Endothelial cell of hepatic sinusoid (primary cell): ENCODE data around the gene THRAP3.

Source experiments
- in situ Hi-C: cut with HindIII; loops from 2 replicates; pipeline ENCODE4 v1.10.0; 2017; ENCODE audit warnings: low sequenced_read_pairs

THRAP3 gene

DNA sequence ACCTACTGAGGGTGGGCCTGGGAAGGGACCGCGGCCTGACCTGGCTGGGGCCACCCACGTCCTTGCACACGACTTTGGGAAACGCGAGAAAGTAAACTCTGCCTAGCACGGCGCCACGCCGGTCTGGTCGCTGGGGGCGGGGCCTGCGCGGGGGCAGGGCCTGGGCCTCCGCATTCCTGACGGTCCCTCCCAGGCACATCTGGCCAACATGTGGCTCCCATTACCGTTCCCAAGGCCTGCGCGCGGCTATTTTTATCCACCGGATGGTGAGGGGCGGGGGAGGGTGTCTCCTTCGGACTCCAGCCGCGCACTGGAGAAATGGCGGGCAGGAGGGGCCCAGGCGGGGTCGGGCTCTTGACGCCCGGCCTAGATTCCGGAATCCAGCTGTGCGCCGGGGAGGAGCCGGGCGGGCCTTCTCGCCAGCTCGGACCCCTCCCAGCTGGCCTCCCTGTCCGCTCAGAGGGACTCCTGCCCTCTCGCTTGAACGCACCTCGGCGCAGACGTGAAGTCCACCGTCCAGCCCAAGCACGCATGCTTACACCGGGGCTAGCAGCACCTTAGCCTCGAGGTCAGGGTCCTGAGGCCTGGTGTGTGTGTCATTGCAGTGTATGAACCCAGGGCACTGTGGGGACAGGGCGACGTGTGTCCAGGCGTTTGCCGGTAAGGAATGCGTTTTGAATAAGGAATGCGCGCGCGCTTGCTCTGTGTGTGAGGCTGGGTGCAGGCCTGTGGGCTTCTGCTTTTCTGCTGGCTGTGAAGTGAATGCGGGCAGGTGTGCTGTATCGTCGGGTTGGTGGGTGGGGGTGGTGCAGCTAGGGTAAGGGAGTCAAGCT, 97.1 kb downstream of the THRAP3 start:
- in situ Hi-C loops = no loop called here

DNA sequence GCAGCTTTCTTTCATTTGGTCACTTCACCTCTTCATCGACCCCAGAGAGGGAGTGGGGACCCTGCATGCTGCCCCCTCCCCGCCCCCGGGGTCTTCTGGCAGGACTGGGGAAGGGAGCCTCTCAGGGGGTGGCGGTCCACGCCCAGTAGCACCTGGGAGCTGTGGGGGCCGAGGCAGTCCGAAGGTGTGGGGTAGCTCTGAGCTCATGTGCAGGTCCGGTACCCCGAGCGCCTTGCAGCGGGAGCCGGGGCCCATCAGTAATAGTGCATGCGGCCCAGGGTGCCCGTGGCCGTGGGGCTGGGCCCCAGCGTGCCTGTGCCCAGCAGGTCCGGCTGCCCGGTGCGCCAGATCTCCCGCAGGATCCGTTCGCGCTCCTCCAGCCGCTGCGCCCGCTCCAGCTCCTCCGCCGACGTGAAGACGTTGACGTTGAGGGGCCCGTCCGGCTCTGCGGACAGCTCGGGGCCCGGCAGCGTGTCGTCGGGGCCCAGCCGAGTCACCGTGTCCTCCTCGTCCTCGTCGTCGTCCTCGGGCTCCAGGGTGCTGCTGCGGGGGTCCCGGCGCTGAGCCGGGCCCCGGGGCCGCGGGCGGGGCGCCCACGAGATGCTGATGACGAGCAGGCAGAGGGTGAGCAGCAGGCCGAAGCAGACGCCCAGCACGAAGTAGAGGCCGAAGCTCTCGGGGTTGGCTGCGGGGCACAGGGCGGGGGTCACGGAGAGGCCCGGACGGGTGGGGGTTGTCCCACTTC, 98.0 kb downstream of the THRAP3 start:
- in situ Hi-C loops = no loop called here

DNA sequence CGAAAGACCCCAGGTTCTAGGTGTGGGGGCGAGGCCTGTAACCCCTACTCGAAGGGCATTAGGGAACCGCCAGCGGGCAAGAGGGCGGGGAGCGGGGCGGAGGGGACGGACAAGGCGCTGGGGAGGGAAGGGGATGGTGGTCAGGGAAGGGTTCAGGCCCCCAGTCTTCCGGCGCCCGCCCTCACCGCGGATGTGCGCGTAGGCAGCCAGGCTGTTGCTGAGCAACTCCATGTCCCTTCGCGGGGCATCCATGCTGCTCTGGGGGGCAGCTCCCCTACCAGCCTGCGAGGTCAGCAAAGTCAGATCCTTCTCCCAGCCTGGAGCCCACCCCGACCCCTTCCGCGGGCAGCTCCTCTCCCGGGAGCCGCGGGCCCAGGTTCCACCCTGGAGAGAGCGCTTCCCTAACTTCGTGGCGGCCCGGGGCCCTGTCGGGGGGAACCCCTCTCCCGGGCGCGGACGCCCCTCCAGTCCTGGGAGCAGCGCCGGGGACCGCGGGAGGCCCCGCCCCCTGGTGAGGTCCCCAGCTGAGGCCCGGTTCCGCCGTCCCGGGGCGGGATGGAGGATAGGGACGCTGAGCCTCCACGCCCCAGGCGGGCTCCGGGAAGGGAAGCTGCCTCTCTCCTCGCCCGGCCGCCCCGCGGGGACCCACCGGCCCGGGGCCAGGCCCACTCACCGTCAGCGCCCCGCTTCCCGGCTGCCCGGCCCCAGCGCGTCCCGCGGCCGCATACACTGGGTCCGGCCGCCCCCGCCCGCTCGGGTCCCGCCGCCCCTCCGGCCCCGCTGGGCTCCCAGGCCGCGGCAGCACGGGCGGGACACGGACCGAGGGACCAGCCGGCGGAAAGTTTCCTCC, 98.8 kb downstream of the THRAP3 start:
- in situ Hi-C loops = no loop called here

DNA sequence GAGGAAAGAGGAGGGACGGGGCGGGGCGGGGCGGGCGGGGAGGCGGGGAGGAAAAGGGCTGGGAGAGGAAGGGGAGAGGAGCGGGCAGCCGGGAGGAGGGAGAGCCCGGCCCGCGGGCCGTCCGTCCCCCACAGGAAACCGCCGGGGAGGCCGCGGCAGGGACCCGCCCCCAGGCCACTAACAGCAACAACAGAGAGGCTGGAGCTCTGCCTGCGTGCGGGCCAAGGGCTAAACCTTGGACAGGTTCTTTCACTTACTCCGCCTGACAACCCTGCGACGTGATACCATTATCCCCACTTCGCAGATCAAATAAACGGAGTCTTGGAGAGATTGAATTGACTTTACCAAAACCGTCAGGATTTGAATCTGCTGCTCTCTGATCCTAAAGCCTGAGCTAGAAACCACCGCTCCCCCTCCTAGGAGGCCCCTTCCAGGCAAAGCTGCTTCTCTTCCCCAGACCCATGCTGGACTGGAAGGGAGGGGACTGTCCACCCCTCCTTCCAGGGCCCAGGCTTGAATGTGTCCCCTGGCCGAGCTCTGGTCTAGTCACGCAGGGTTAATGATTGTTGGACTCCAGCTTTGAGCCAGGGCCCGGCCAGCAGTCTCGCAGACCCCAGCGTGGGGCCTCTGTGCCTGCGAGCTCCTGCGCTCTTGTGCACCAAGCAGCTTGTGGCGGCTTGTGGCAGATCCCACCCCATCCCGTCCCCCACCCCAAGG, 99.6 kb downstream of the THRAP3 start, which contains the start of gene EVA1B:
Gene EVA1B (minus strand): TSS at position 10 of the 717 bp plus-strand sequence. CDS start 608 bp downstream, outside the sequence.
- in situ Hi-C loops = no loop called here

DNA sequence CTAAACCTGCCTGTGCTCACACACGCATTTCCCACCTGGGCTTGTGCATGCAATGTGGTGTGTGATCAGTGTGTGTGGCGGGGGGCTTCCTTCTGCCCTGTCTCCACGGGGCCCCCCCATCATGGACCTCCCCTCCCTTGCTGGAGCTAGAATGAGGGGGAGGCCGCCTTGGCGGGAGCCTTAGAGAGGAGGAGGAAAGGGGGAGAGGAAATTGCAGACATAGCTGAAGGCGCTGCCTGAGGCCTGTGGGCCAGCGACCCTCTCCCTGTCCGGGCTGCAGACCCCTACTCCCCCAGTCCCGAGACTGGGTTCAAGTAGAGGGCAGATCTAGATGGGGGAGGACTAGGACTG, 100.1 kb downstream of the THRAP3 start:
- in situ Hi-C loops = no loop called here

DNA sequence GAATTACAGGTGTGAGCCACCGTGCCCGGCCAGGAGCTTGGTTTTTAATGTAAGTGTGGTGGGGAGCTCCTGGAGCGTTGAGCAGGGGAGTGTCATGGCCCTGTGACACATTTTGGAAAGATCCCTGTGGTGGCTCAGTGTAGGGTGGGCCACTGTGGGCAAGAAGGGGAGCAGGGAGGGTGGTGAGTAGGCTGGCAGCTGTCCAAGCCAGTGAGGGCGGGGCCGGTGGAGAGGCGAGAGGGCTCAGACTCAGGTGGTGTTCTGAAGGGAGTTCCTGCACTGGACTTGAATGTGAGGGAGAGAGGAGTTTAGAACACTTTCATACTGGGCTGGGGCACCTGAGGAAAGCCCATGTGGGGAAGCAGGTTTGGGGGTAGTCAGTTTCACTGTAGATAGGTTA, 102.3 kb downstream of the THRAP3 start:
- in situ Hi-C loops = no loop called here

DNA sequence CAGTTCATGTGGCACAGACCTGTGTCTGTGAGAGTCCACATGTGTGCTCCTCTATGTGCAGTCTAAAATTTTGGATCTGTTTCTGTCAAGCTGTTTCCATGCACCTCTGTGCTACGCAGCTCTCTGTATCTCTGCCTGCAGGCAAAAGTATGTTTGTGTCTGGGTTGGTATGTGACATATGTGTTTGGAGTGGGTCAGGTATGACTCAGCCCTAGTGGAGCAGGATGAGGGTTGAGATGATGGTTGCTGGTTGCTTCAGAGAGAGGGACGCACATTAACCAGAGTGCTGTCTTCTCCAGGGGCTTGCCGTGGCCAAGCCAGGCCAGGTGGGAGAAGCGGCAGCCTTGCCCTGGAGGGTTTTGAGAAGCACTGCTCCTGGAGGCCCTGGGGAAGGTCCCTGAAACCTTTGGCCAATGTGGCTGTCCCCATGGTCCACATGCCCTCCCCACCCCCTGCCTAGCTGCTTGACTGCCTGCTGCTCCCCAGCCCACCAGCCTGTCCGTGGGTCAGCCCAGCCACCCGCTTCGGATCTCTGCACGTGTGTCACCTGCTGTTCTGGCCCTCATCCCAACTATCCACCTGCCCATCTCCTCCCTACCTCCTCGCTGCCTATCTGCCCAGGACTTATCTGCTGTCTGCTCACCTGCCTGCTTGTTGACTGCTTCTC, 103.3 kb downstream of the THRAP3 start:
- in situ Hi-C loops = no loop called here

DNA sequence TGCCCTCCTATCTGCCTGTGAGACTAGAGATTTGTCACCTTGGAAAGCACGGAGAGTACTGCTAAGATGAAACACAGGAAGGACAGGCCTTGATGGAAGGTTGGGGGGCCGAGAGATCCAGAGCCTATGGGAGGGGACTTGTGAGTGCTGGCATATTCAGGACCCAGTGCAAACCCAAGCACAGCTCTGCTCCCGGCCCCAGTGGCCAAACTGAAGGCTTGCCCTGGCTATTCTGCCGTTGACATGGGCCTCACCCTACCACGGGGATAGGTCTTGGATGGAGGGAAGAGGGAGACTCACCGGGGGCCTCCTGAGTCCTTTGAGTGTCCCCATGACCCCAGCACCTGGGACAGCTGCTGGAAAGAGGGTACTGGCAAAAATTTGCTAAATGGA, 103.8 kb downstream of the THRAP3 start:
- in situ Hi-C loops = no loop called here

DNA sequence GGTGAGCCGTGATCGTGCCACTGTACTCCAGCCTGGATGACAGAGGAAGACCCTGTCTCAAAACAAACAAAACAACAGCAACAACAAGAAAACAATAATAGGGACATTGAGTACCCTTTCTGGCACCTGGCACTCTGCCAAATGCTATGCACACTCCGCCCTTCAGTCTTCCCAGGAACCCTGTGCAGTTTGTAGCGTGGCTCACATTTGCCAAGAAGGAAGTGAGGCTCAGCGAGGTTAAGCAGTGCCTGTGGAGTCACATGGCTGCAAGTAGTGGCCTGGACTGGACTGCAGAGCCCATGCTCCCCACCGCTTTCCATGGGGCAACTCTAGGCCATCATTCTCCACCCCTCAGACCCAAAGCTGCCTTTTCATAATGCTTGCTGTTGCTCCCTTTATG, 104.5 kb downstream of the THRAP3 start:
- in situ Hi-C loops = no loop called here

DNA sequence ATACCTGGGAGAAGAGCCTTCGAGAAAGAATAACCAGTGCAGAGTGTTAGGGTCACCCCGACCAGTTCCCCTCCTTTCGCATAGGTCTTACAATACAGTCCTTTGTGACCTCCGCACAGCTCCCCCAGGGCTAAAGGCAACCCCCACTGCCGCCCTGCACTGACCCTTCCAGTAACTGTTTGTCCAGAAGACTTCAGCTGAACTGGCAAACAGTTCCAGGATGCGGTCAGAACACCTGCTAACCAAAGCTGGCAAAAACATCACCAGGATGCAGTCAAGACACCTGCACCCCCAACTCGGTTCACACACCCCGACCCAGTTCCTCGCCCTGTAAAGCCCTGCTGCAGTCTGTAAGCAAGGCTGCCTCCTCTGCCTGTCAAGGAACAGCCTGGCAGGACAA, 105.6 kb downstream of the THRAP3 start:
- in situ Hi-C loops = no loop called here

DNA sequence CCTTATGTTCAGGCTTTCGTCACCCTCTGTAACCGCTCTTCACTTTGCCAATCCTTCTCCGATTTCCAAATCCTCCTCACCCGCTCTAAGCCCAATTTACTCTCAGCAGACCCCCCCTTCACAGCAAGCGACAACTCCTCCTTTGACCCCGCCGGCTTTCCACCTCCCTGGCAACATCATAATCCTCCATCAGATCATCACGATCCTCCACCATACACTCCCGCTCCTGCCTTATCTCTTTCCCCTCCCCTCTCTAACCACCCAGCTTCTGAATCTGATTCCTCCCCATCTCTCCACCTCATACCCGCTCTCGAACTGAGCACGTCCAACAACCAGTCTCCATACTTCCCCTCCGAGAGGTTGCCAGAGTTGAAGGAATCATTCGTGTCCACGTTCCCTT, 106.7 kb downstream of the THRAP3 start:
- in situ Hi-C loops = no loop called here

DNA sequence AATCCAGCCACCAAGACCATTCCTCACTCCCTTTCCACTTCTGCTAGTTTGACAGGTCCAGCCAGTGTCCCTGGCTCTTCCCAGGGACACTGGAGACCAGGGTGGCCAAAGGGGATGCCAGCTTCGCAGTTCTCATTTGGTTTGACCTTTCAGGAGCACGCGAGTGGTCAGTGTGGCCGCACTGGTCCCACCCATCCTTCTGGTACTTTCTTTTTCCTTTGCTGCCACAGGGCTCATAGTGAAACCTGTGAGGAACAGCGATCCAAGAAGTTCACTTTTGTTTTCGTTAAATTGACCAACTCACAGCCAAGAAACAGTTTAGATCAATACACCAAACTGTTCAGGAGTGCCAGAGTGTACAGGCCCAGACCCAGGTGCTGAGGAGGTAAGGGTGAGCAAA, 113.6 kb downstream of the THRAP3 start:
- in situ Hi-C loops = no loop called here

DNA sequence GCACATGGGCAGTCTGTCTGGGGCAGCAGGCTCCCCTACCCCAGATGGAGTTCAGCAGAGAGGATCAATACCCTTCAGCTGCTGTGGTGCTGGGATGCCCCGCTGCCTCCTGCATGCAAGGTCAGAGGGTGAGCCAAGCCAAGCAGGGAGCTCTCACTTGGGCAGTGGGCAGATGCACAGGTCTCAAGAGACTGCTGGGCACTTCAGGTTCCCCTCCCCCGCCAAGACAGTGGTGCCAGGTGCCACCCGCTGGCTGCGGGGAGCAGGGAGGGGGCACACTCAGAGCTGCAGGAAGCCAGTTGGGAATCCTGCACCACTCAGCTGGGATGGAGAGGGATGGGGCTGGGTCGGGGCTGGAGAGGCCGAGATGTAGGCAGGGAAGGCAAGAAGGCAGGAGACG, 115.0 kb downstream of the THRAP3 start:
- in situ Hi-C loops = no loop called here

DNA sequence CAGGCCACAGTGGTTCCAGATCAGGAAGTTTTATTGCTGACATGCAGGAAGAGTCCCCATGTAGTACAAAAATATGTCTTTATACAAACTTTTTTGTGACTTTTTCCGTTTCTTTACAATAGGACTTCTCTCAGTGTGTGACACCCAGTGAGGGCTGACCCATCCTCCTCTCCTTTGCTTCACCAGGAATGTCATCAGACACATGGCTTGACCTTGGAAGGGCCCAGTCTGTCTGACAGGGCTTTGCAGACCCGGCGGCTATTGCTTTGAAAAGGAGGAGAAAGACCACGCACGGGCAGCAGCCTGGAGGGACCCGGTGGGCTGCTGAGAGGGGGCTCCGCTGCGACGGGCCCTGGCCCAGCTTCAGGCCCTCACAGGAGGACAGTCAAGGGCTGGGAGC, 115.4 kb downstream of the THRAP3 start:
- in situ Hi-C loops = no loop called here

DNA sequence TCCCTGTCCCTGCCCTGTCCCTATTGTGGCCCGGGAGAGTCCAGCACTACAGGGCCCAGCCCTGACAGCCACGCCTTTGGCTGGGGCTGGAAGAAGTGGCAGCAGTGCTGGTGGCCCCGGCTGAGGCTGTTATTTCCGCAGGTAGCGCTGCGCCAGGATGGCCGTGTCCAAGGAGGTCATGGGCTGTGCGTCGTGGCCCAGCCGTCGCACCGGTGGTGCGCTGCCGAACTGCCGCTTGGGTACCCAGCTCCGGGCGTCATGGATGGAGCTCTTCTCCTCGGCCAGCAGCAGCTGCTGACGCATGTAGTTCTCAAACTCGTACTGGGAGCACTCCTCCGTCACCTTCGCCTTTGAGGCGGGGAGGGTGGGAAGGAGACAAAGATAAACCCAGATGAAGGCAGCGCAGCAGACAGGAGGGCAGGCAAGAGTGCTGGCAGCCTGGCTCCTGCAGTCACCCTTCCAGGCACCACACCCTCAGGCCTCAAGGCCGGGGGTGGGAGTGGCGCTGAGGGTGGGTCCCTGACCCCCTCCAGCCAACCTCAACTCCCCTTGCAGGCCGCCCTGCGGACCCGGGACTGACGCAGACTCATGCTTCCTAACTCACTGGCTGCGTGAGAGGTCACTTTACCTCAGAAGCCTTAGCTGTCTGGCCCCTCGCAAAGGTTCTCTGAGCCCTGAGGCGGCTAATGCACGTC, 117.5 kb downstream of the THRAP3 start:
- in situ Hi-C loops = no loop called here

DNA sequence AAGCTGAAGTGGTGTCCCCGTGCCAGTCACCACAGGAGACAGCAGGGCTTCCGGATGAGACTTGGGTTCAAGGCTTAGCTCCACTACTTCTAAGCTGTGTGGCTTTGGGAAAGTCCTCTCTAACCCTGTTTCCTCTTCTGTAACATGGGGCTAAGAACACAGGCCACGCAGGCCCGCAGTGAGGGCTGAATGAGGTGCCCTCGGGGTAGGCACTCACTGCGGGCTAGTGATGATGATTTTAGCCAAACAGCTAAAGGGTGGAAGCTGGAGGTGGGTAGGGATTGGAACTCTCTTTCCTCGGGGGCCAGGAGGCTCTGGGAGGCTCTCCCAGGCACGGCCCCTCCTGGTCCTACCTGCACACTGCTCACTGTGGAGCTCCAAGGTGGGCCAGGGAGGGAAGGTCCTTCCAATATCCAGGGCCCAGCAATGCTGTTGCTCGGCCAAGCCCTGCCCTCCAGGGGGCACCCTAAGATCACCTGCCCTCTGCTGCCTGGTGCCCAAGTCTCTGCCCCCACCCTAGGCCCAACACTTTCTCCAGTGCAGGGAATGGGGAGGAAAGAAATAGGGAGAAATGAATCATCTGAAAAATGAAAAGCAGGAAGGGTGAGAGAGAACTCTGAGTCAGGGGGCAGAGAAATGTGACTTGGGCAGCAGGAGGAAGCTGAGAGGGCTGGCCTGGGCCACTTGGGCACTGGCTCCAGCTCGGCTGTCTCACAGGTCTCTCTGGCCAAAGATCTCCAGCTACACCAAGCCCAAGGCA, 118.4 kb downstream of the THRAP3 start:
- in situ Hi-C loops = no loop called here

DNA sequence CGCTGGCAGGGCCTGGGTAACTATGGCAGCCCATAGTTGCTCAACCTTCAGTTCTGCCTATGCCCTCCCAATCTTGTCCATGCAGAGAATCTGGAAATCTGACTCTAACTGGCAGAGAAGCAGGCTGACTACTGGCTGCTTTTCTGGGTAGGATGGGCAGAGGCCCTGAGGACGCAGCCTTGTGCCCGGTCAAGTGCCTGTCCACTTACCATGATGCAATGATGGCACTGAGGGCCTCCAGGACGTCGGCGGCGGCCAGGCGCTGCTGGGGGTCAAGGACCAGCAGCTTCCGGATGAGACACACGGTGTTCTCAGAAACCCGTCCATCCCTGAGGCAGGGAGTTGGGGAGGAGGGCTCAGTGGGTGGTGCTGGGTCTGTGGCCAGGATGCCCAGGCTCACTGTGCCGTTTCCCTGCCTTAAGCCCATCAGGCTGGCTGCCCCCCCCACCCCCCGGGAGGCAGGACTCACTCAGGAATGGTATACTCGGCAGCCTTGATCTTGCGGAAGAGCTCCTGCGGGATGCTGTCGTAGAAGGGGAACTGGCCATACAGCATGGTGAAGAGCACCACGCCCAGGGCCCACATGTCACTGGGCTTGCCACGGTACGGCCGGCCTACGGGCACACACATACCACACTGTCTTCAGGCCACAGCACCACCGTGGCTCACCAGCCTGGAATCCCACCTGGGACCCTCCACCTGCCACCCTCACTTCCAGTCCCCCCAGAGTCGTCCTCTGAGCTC, 119.6 kb downstream of the THRAP3 start:
- in situ Hi-C loops = no loop called here

DNA sequence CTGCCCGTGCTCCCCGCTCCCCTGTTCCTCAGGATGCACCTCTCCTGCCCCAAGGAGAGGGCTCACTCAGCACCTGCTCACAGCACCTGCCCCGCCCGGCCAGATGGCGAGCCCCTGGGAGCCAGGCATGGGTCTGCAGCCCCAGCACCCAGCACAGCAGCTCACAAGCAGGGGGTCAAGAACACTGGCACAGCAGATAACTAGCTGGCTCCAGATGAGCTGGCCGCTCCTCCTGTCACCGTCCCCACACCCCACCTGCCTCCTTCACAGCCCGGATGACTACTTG, 120.1 kb downstream of the THRAP3 start:
- in situ Hi-C loops = no loop called here
